Choroid plexus epithelial cell (primary cell): Measurements from ENCODE around the gene KREMEN1.

Experiments
- DNase-seq: peaks from one replicate; pipeline ENCODE4 v3.0.0-alpha.2; 2010; ENCODE audit warnings: low read depth
- H3K4me3 ChIP-seq: 2 replicates; pipeline ENCODE4 v1.5.1; 2011; ENCODE audit warnings: low read depth, mild to moderate bottlenecking, control low read depth, low read length, moderate library complexity
- TF ChIP-seq, protein P1 (sequence below): conservative IDR thresholded peaks from 2 replicates; pipeline ENCODE4 v1.5.1; 2011; ENCODE audit warnings: low read depth, mild to moderate bottlenecking, control low read depth, inconsistent platforms, low read length, moderate library complexity

The KREMEN1 gene

DNA sequence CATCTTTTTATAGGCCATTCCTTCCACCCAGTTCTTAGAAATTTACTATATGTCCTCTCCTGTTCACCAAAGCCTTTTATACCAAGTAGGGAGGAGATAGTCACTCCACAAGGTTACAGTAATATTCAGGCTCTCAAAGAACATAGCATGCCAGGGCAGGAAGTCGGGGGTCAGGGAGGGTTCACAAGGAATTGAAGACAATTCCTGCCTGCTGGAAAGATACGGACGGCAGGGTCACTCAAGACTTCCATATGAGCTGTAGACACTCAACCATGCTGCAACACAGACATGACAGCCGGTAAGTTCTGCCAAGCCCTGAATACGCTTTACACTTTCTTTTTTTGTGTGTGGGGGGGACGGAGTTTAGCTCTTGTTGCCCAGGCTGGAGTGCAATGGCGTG lies 11.9 kb upstream of the KREMEN1 start:
- no peak for DNase-seq
- TF ChIP-seq, protein P1, sequence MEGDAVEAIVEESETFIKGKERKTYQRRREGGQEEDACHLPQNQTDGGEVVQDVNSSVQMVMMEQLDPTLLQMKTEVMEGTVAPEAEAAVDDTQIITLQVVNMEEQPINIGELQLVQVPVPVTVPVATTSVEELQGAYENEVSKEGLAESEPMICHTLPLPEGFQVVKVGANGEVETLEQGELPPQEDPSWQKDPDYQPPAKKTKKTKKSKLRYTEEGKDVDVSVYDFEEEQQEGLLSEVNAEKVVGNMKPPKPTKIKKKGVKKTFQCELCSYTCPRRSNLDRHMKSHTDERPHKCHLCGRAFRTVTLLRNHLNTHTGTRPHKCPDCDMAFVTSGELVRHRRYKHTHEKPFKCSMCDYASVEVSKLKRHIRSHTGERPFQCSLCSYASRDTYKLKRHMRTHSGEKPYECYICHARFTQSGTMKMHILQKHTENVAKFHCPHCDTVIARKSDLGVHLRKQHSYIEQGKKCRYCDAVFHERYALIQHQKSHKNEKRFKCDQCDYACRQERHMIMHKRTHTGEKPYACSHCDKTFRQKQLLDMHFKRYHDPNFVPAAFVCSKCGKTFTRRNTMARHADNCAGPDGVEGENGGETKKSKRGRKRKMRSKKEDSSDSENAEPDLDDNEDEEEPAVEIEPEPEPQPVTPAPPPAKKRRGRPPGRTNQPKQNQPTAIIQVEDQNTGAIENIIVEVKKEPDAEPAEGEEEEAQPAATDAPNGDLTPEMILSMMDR, result no peak
- H3K4me3 ChIP-seq, result no peak overlapping the region

- DNase-seq, result no peak
- TF ChIP-seq, protein P1, result no peak
- no peak within 1 kb of the TSS for H3K4me3 ChIP-seq
Observed at GRCh38 chr22:29061773-29062172, 11.1 kb upstream of the KREMEN1 start, which contains the start of gene C22orf31. Gene C22orf31 (minus strand): TSS chr22:29061831. CDS start chr22:29061792, 39 bp downstream.

DNA sequence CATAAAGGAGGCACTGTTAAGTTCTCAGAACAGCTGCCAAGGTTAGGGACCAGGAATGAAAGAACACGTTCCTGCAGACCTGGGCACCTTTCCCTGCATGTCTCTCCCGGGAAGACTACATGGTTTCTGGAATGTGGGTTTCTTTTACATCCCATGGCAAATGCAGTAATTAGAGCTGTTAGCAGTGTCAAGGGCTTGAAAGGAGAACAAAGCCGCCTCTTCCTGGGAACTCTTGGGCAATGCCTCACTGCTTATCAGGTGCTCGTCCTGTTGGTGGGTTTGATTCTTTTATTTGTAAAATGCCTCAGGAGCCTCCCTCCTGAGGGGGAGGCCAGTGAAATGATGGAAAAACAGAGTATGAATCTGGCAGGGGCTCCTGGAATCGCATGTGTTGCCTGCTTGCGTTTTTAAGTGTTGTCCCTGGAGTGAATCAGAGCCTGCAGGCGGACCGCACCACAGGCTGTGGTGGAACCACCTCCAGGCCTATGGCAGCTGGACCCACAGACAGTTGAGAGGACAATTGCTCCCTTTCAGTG lies 10.5 kb upstream of the KREMEN1 start:
- H3K4me3 ChIP-seq, result no peak overlapping the region
- TF ChIP-seq, protein P1, result no peak
- no peak for DNase-seq

DNA sequence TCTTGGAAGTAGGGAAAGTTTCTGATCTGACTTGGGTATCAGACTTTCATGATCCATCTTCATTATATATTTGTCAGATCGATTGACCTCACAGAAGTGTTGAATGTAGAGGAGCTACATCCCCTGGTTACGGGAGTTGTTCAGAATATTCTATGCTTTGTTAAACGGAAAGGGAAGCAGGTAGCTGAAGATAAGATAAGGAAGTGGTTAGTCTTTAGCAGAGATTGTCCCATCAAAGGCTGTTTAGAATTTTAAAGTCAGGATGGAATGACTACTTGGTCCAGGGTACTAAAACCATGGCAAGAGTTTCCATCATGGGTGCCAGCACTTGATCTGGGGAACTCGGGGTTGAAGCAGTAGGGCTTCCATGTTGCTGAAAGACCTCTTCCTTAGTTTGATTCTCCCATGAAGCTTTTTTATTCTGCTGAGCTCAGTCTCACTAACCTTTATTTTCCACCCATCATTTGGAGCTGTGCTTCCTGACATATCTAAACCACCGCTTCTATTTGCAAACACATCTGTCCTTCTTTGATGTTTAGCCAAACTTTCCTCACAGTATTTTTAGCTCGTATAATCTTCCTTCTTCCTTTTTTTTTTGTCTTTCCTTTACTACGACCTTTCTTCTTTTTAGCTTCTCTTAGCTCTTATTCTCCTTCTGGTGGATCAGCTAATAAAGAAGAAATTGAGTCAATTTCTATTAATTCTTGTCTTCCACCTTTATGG lies 7.2 kb upstream of the KREMEN1 start:
- TF ChIP-seq, protein P1, result no peak
- no peak for DNase-seq
- H3K4me3 ChIP-seq, result no peak overlapping the region

- H3K4me3 ChIP-seq, result no peak overlapping the region
- TF ChIP-seq, protein P1, result no peak
- no peak for DNase-seq
Observed at GRCh38 chr22:29069463-29069862, 3.4 kb upstream of the KREMEN1 start.

- H3K4me3 ChIP-seq, result no peak overlapping the region
- TF ChIP-seq, protein P1, result no peak
- no peak for DNase-seq
Observed at GRCh38 chr22:29070490-29070889, 2.3 kb upstream of the KREMEN1 start.
